GM12878 (cell line): Measurements from ENCODE around the gene KCNH5. TPM values are rescaled to one million over a fixed set of nuclear protein-coding genes. Genes with fewer than 3 reads are reported as not detected.

Source experiments
- ATAC-seq: fragments of 200-7000 bp; cut with Tn5 transposase; 3 replicates; pipeline ENCODE4 v1.9.1; 2020; ENCODE audit warnings: mild to moderate bottlenecking, moderate library complexity
- BruUV-seq: library from RNA; stranded (reverse); fragments of 400-500 nt; replicated peaks from 2 replicates; lab custom pipeline; 2021; lab: Mats Ljungman, UMichigan
- CTCF ChIA-PET: fragments of 300-600 bp; sonication (Branson Sonifier 250); formaldehyde crosslinking; extraction: SDS; loops from one replicate; lab custom pipeline; 2021; ENCODE audit warnings: inconsistent platforms; lab: Yijun Ruan, JAX
- POLR2A ChIA-PET: fragments of 350-600 bp; formaldehyde crosslinking; extraction: SDS; loops from one replicate; lab custom pipeline; 2021; ENCODE audit warnings: inconsistent platforms; lab: Charles Lee
- RAD21 ChIA-PET: fragments of 300-600 bp; sonication (Branson Sonifier 250); formaldehyde crosslinking; loops from one replicate; lab custom pipeline; 2023; ENCODE audit warnings: antibody characterized with exemption; ENCODE audit not compliant: unreplicated experiment; lab: Charles Lee
- SMC1A ChIA-PET: fragments of 300-600 bp; sonication (Branson Sonifier 250); formaldehyde crosslinking; loops from one replicate; lab custom pipeline; 2023; ENCODE audit not compliant: unreplicated experiment, uncharacterized antibody; lab: Charles Lee
- DNase-seq: peaks from one replicate; pipeline ENCODE4 v3.0.0-alpha.2; 2011; ENCODE audit warnings: low read depth, low spot score
- FAIRE-seq: peaks from 3 replicates; lab custom pipeline; 2011; peaks lifted over from hg19 to GRCh38; lab: Jason Lieb, UNC
- H2AFZ ChIP-seq: 2 replicates; pipeline ENCODE4 v1.6.0; 2011; ENCODE audit warnings: low read depth, low read length, control low read depth; ENCODE audit not compliant: control insufficient read depth
- H3K27ac ChIP-seq: 2 replicates; pipeline ENCODE4 v1.5.1; 2011; ENCODE audit warnings: control low read depth; ENCODE audit not compliant: control insufficient read depth, insufficient read depth
- H3K27me3 ChIP-seq, 2 experiments: replicated peaks in 1 of 2; 2 replicates each; pipeline versions ENCODE4 v1.6.0 to v1.6.1; 2011; ENCODE audit warnings: low read length in 1 of 2; ENCODE audit not compliant: control insufficient read depth in 2 of 2, insufficient read depth in 2 of 2
- H3K36me3 ChIP-seq, 2 experiments: 2 replicates each; pipeline ENCODE4 v1.5.1; 2011; ENCODE audit warnings: low read length in 1 of 2; ENCODE audit not compliant: control insufficient read depth in 2 of 2, insufficient read depth in 2 of 2
- H3K4me1 ChIP-seq: 2 replicates; pipeline ENCODE4 v1.6.1; 2011; ENCODE audit warnings: mild to moderate bottlenecking, low read length, moderate library complexity, mixed read lengths; ENCODE audit not compliant: control insufficient read depth, insufficient read depth
- H3K4me2 ChIP-seq: 2 replicates; pipeline ENCODE4 v1.6.0; 2011; ENCODE audit warnings: control low read depth; ENCODE audit not compliant: control insufficient read depth, insufficient read depth
- H3K4me3 ChIP-seq: fragments of 200-600 bp; sonication (generic); 2 replicates; pipeline ENCODE4 v1.5.1; 2016
- H3K79me2 ChIP-seq: 2 replicates; pipeline ENCODE4 v1.6.0; 2011; ENCODE audit warnings: low read length; ENCODE audit not compliant: control insufficient read depth, insufficient read depth
- H3K9ac ChIP-seq: 2 replicates; pipeline ENCODE4 v1.8.0; 2011; ENCODE audit warnings: low read length, control low read depth, mixed read lengths; ENCODE audit not compliant: control insufficient read depth, insufficient read depth
- H3K9me3 ChIP-seq: replicated peaks from 3 replicates; pipeline ENCODE4 v1.5.1; 2011; ENCODE audit warnings: mild to moderate bottlenecking, low read length; ENCODE audit not compliant: control insufficient read depth, insufficient read depth
- H4K20me1 ChIP-seq: 2 replicates; pipeline ENCODE4 v1.6.0; 2011; ENCODE audit not compliant: control insufficient read depth, insufficient read depth
- BACH1 ChIP-seq: fragments of 450-650 bp; IDR thresholded peaks from 2 replicates; pipeline ENCODE4 v1.6.1; 2017; ENCODE audit warnings: mild to moderate bottlenecking, borderline replicate concordance
- DPF2 ChIP-seq: fragments of 450-650 bp; IDR thresholded peaks from 2 replicates; pipeline ENCODE4 v1.6.1; 2017; ENCODE audit warnings: mild to moderate bottlenecking
- ETV6 ChIP-seq, 2 experiments: fragments of 450-650 bp in 1 of 2; IDR thresholded peaks in 1 of 2; conservative IDR thresholded peaks in 1 of 2; 2 replicates each; pipeline ENCODE4 v1.6.1; 2014; ENCODE audit warnings: antibody characterized with exemption in 1 of 2, borderline replicate concordance in 1 of 2, low read depth in 1 of 2, mild to moderate bottlenecking in 1 of 2, moderate library complexity in 1 of 2
- EZH2 ChIP-seq: IDR thresholded peaks from 2 replicates; pipeline ENCODE4 v1.6.1; 2012; ENCODE audit warnings: low read depth, mild to moderate bottlenecking, control low read depth, inconsistent platforms, low read length, borderline replicate concordance; ENCODE audit not compliant: control insufficient read depth
- FOXK2 ChIP-seq: fragments of 450-650 bp; IDR thresholded peaks from 2 replicates; pipeline ENCODE4 v1.6.1; 2017; ENCODE audit warnings: mild to moderate bottlenecking, moderate library complexity
- HCFC1 ChIP-seq: fragments of 150-350 bp; IDR thresholded peaks from 2 replicates; pipeline ENCODE4 v1.6.1; 2014; ENCODE audit warnings: low read length
- IKZF2 ChIP-seq, 2 experiments: fragments of 450-650 bp; IDR thresholded peaks; 2 replicates each; pipeline ENCODE4 v1.6.1; 2017; ENCODE audit warnings: mild to moderate bottlenecking in 2 of 2, moderate library complexity in 2 of 2
- IRF5 ChIP-seq: fragments of 450-650 bp; IDR thresholded peaks from 2 replicates; pipeline ENCODE4 v1.6.1; 2017; ENCODE audit warnings: borderline replicate concordance
- KAT2A ChIP-seq: conservative IDR thresholded peaks from 2 replicates; pipeline ENCODE4 v1.6.1; 2011; ENCODE audit warnings: low read depth, low read length; ENCODE audit not compliant: control insufficient read depth
- NBN ChIP-seq: fragments of 450-650 bp; IDR thresholded peaks from 2 replicates; pipeline ENCODE4 v1.6.1; 2016
- NFIC ChIP-seq: IDR thresholded peaks from 2 replicates; pipeline ENCODE4 v1.6.1; 2012; ENCODE audit warnings: low read depth, mild to moderate bottlenecking, inconsistent platforms, low read length, moderate library complexity
- POLR2AphosphoS2 ChIP-seq: IDR thresholded peaks from 2 replicates; pipeline ENCODE4 v1.6.1; 2011; ENCODE audit warnings: low read depth, mild to moderate bottlenecking, low read length, improper control_type of control experiment, moderate library complexity
- TCF7 ChIP-seq: IDR thresholded peaks from 2 replicates; pipeline ENCODE4 v1.6.1; 2014; ENCODE audit warnings: antibody characterized with exemption, borderline replicate concordance
- ZNF274 ChIP-seq: IDR thresholded peaks from one replicate; pipeline ENCODE4 v1.8.0; 2011; ENCODE audit not compliant: insufficient read length, insufficient read depth
- ZNF622 ChIP-seq: fragments of 450-650 bp; IDR thresholded peaks from 2 replicates; pipeline ENCODE4 v1.6.1; 2017; ENCODE audit warnings: mild to moderate bottlenecking, inconsistent platforms
- WGBS: methylation state at CpG from one replicate; pipeline ENCODE4 v1.1.6; 2016; ENCODE audit warnings: low lambda C conversion rate; ENCODE audit not compliant: insufficient replicate concordance, insufficient coverage; ENCODE audit errors: missing lambda C conversion rate; 5-methylcytosine and 5-hydroxymethylcytosine counted together
- in situ Hi-C: fragments of 300-500 bp; cut with MboI; formaldehyde crosslinking; loops from 9 replicates; pipeline ENCODE4 v1.14.3; 2018; ENCODE audit warnings: mixed read lengths
- intact Hi-C: fragments of 100-400 bp; cut with micrococcal nuclease; formaldehyde crosslinking; loops from one replicate; pipeline ENCODE4 v1.14.2; 2022; ENCODE audit not compliant: unreplicated experiment
- polyA plus RNA-seq, 11 experiments: library from polyadenylated mRNA; depleted of rRNA in 4 of 11; unstranded in 6 of 11; stranded (reverse) in 5 of 11; fragments of >200 nt; fragmentation: Nextera tagmentation in 4 of 11; fragmentation: Illumina TruSeq in 1 of 11; extraction: Ambion mirVana in 4 of 11; extraction: Trizol in 1 of 11; gene quantifications; 1 replicate in 1 of 11; 2 replicates in 10 of 11; pipeline versions ENCODE4 v1.2.1 to v1.2.3, GENCODE V29; 2011 to 2016; ENCODE audit warnings: inconsistent platforms in 2 of 11, missing spikeins in 2 of 11, low read depth in 1 of 11
- total RNA-seq, 4 experiments: library from RNA; depleted of rRNA in 3 of 4; stranded (reverse); fragments of >200 nt in 3 of 4; fragmentation: Illumina TruSeq in 1 of 4; extraction: Trizol in 1 of 4; gene quantifications; 2 replicates each; pipeline versions ENCODE4 v1.2.1 to v1.2.3, GENCODE V29; 2013 to 2021

Gene KCNH5
- total and polyA plus RNA-seq, 10 of the 15 experiments (the other 5 are each of a cell fraction or from before 2014, with no cell fraction given): under 0.01 to 0.04 (median 0.04) TPM; not detected in 7

- TF ChIP-seq EZH2: no peak
- no peak for TF ChIP-seq NBN
- TF ChIP-seq IKZF2 (IDR thresholded peaks at IDR 0.05): no peak
- TF ChIP-seq HCFC1: no peak
- no peak for TF ChIP-seq IRF5
- no peak for TF ChIP-seq ZNF274
- TF ChIP-seq ETV6 (conservative IDR thresholded peaks at IDR 0.05 in 1 of 2, IDR thresholded peaks at IDR 0.05 in 1 of 2; ENCODE audit: borderline replicate concordance in 1 of 2, low read depth in 1 of 2): no peak
- no peak for TF ChIP-seq FOXK2
- no peak for TF ChIP-seq POLR2AphosphoS2
- no peak for TF ChIP-seq KAT2A
- no peak for TF ChIP-seq BACH1
These were observed 33.1 kb downstream of the KCNH5 start (continued) for GRCh38 chr14:63012171-63012570.

- H3K27me3 ChIP-seq: no peaks in the 10 kb centered on the region
- no peaks in the 10 kb centered on the region for H3K4me1 ChIP-seq
- H3K9me3 ChIP-seq: no peaks in the 10 kb centered on the region
- FAIRE-seq: no peak
- no peak for ATAC-seq
- intact Hi-C loops: no loop called here
- POLR2A ChIA-PET: no interaction called here
- no peak overlapping the region for H3K27ac ChIP-seq
- H3K79me2 ChIP-seq: no peaks in the 10 kb centered on the region
- CTCF ChIA-PET: no interaction called here
- TF ChIP-seq NFIC (no peak), DPF2 (no peak), ZNF622 (no peak), TCF7 (no peak)
- H3K4me2 ChIP-seq: no peak overlapping the region
- SMC1A ChIA-PET: no interaction called here
- no TSS peak for BruUV-seq
- H4K20me1 ChIP-seq: no peaks in the 10 kb centered on the region
- no peaks in the 10 kb centered on the region for H3K36me3 ChIP-seq
- H3K4me3 ChIP-seq: no peak overlapping the region
- H2AFZ ChIP-seq: no peak overlapping the region
- in situ Hi-C loops: no loop called here
- DNase-seq: no peak
- H3K9ac ChIP-seq: no peak overlapping the region
- 0% methylated on average over 2 of the region's 2 CpGs for WGBS
- RAD21 ChIA-PET: no interaction called here
These were observed 33.6 kb downstream of the KCNH5 start for GRCh38 chr14:63011623-63012022.
